DOHH2 (cell line): ENCODE results near the gene TCEANC.

Experiments
- H3F3A ChIP-seq: fragments of 200-600 bp; sonication (generic), shearing (Covaris generic); 2 replicates; pipeline ENCODE4 v1.6.0; 2016; ENCODE audit warnings: antibody characterized with exemption, mild to moderate bottlenecking; ENCODE audit not compliant: control insufficient read depth, insufficient read depth
- H3K27ac ChIP-seq: fragments of 200-600 bp; sonication (generic); 2 replicates; pipeline ENCODE4 v1.5.1; 2014; ENCODE audit warnings: low read depth, mild to moderate bottlenecking, low read length, moderate library complexity
- H3K27me3 ChIP-seq: fragments of 200-600 bp; sonication (generic); 2 replicates; pipeline ENCODE4 v1.6.1; 2014; ENCODE audit warnings: mild to moderate bottlenecking, low read length, mixed read lengths; ENCODE audit not compliant: control insufficient read depth
- H3K36me3 ChIP-seq: fragments of 200-600 bp; sonication (generic); 2 replicates; pipeline ENCODE4 v1.6.1; 2014; ENCODE audit warnings: mild to moderate bottlenecking, low read length, moderate library complexity, mixed read lengths; ENCODE audit not compliant: control insufficient read depth
- H3K4me1 ChIP-seq: fragments of 200-600 bp; sonication (generic); 2 replicates; pipeline ENCODE4 v1.6.1; 2014; ENCODE audit warnings: mild to moderate bottlenecking, low read length, mixed read lengths; ENCODE audit not compliant: control insufficient read depth
- H3K4me2 ChIP-seq: fragments of 200-600 bp; sonication (generic); 2 replicates; pipeline ENCODE4 v1.6.0; 2014; ENCODE audit warnings: mild to moderate bottlenecking, low read length, moderate library complexity
- H3K4me3 ChIP-seq: fragments of 200-600 bp; sonication (generic); 2 replicates; pipeline ENCODE4 v1.5.1; 2014; ENCODE audit warnings: mild to moderate bottlenecking, low read length, mixed read lengths
- H3K79me2 ChIP-seq: fragments of 200-600 bp; sonication (generic); 2 replicates; pipeline ENCODE4 v1.6.1; 2014; ENCODE audit warnings: mild to moderate bottlenecking, low read length, mixed read lengths; ENCODE audit not compliant: control insufficient read depth
- H3K9me2 ChIP-seq: fragments of 200-600 bp; sonication (generic); replicated peaks from 2 replicates; pipeline ENCODE4 v1.6.1; 2014; ENCODE audit warnings: mild to moderate bottlenecking, low read length, mixed read lengths; ENCODE audit not compliant: control insufficient read depth
- H3K9me3 ChIP-seq: fragments of 200-600 bp; sonication (generic); 2 replicates; pipeline ENCODE4 v1.6.1; 2014; ENCODE audit warnings: antibody characterized with exemption, low read length, mixed read lengths; ENCODE audit not compliant: control insufficient read depth, insufficient read depth
- H4K20me1 ChIP-seq: fragments of 200-600 bp; sonication (generic); 2 replicates; pipeline ENCODE4 v1.6.0; 2014; ENCODE audit warnings: low read depth, mild to moderate bottlenecking, antibody characterized with exemption, low read length, moderate library complexity; ENCODE audit not compliant: control insufficient read depth, insufficient read depth
- EZH2phosphoT487 ChIP-seq: fragments of 200-600 bp; sonication (generic); IDR thresholded peaks from 2 replicates; pipeline ENCODE4 v1.6.1; 2017; ENCODE audit warnings: borderline replicate concordance, mild to moderate bottlenecking, antibody characterized with exemption, low read length, moderate library complexity, mixed read lengths
- TF ChIP-seq, protein P1 (sequence below): fragments of 200-600 bp; sonication (generic); IDR thresholded peaks from one replicate; pipeline ENCODE4 v1.5.1; 2014; ENCODE audit warnings: antibody characterized with exemption, mild to moderate bottlenecking, low read depth, low read length; ENCODE audit not compliant: poor library complexity, severe bottlenecking

TCEANC gene

DNA sequence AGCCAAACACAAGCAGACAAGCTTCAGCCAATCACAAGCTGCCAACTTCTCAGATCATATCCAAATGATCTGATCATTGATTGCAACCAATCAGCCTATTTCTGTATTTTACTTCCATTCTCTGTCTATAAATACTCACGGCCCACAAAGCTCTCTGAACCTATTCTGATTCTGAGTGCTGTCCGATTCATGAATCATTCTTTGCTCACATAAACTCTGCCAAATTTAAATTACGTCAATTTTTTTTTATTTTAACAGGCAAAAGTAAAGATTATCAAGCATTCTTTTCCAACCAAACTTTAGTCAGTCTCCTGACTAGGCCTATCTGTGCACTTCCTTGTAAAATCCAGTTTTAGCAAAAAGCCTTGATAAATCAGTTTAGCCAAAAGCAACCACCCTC lies 1.8 kb upstream of the TCEANC start:
- Histone ChIP-seq H3K9me2 (no peaks in the 10 kb centered on the region), H3K4me2 (no peak overlapping the region), H3K4me1 (peaks cover 24% of the 10 kb centered on the region)

DNA sequence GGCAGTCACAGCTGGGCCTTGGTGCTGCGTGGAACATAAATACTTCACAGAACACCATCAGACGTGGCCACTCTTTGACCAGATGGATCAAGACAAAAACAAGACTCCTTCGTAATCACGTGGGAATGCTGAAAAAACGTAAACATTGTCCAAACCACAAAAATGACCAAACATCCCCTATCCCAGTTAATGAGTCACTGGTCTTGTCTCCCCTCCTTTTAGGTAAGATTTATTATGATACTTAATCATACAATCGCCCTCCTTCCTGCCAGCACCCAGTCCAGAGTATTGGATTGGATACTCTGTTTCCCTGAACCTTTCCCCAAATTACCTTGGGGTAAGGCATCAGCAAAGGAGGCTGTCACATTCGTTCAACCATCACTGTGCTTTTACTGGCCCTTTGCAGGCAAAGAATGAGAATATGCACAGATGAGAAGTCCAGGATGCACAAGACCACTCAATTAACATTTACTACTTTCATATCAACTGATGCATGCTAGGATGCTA lies 601 bp upstream of the TCEANC start:
- Histone ChIP-seq H3K4me2 (peak overlapping the region; percentile 68), H3K79me2 (peaks cover 19% of the 10 kb centered on the region), H3F3A (no peaks in the 10 kb centered on the region), H3K4me3 (peak overlapping the region; percentile 92), H3K27me3 (no peaks in the 10 kb centered on the region), H3K36me3 (no peaks in the 10 kb centered on the region; the same call in 1 of the 2 replicates), H3K9me2 (no peaks in the 10 kb centered on the region), H4K20me1 (no peaks in the 10 kb centered on the region), H3K4me1 (peaks cover 24% of the 10 kb centered on the region), H3K27ac (no peak overlapping the region), H3K9me3 (no peaks in the 10 kb centered on the region)
- TF ChIP-seq EZH2phosphoT487, result no peak
- TF ChIP-seq, protein P1, sequence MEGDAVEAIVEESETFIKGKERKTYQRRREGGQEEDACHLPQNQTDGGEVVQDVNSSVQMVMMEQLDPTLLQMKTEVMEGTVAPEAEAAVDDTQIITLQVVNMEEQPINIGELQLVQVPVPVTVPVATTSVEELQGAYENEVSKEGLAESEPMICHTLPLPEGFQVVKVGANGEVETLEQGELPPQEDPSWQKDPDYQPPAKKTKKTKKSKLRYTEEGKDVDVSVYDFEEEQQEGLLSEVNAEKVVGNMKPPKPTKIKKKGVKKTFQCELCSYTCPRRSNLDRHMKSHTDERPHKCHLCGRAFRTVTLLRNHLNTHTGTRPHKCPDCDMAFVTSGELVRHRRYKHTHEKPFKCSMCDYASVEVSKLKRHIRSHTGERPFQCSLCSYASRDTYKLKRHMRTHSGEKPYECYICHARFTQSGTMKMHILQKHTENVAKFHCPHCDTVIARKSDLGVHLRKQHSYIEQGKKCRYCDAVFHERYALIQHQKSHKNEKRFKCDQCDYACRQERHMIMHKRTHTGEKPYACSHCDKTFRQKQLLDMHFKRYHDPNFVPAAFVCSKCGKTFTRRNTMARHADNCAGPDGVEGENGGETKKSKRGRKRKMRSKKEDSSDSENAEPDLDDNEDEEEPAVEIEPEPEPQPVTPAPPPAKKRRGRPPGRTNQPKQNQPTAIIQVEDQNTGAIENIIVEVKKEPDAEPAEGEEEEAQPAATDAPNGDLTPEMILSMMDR, result no peak

More for the DNA sequence above, 1.8 kb upstream of the TCEANC start:
- Histone ChIP-seq H3K79me2 (peaks cover 19% of the 10 kb centered on the region), H3K27ac (no peak overlapping the region), H4K20me1 (no peaks in the 10 kb centered on the region), H3K36me3 (no peaks in the 10 kb centered on the region; the same call in 1 of the 2 replicates), H3F3A (no peaks in the 10 kb centered on the region), H3K9me3 (no peaks in the 10 kb centered on the region), H3K4me3 (no peak overlapping the region), H3K27me3 (no peaks in the 10 kb centered on the region)
- no peak for TF ChIP-seq EZH2phosphoT487
- TF ChIP-seq, protein P1, result no peak

DNA sequence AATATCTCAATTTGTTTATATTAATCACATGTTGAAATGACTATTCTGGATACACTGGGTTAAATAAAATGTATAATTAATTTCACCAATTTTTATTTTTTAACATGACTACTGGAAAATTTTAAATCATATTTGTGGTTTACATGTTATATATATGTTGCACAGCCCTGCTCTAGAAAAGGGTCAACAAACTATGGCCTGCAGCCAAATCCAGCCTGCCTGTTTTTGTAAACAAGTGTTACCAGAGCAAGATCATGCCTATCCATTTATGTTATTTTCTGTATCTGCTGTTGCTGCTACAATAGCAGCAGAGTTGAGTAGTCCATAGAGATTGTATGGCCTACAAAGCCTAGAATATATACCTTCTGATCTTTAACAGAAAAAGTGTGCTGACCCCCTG lies 1.2 kb downstream of the TCEANC start:
- Histone ChIP-seq H3F3A (0 out of 2 replicates have a peak, but pooled peaks cover 3% of the 10 kb centered on the region), H3K4me1 (peaks cover 32% of the 10 kb centered on the region), H3K4me2 (peak overlapping the region; percentile 68), H3K27me3 (no peaks in the 10 kb centered on the region), H3K36me3 (no peaks in the 10 kb centered on the region; the same call in 1 of the 2 replicates), H3K9me2 (no peaks in the 10 kb centered on the region), H4K20me1 (no peaks in the 10 kb centered on the region), H3K79me2 (peaks cover 19% of the 10 kb centered on the region), H3K9me3 (no peaks in the 10 kb centered on the region), H3K4me3 (peak overlapping the region; percentile 92), H3K27ac (peak overlapping the region; percentile 68; the same call in 1 of the 2 replicates)
- TF ChIP-seq EZH2phosphoT487, result no peak
- TF ChIP-seq, protein P1, result no peak
